Stimulated activated CD8-positive, alpha-beta memory T cell treated with anti-CD3 and anti-CD28 coated beads, Interleukin-7, amount 100 ng/mL, for 24 hours (primary cell): ENCODE measurements around the gene TMEM150C.

Source experiments
- DNase-seq: peaks from one replicate; pipeline ENCODE4 v3.0.0-alpha.2; 2020; ENCODE audit warnings: low read depth

Gene TMEM150C

DNA sequence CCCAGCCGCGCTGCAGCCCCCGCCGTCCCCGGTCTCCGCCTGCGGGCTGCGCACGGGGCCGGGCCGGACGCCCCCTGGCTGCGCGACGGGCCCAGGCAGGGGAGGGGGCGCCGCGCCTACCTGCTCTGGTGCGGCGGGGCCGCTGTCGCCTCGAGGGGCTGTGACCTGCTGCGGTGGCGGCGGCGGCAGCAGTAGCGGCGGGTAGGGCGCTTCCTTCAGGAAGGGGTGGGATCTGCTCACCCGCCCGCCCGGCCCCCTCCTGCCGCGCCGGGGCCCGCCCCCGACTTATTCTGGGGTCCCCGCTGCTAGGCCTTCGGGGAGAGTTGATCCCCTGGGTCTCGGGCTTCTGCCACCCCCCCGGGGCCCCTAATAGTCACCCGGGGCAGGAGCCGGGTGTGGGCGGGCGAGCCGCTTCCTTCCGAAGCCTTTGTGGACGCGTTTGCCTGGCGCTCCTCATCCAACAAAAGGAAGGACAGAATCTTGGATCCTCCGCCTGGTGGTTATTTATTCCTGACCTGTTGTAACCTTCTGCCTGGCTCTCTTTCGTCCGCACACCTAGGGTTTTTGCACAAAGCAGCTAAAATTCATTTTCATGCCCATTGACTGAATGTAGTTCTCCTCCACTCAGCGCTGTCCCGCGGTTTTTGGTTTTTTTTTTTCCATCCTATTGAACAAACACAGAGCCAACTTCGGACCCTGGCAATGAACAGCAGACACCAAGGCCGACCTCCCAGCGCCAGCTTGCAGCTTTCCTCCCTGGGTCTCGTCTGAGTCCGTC lies at the start of gene TMEM150C:
Gene TMEM150C (minus strand): TSS at position 203 of the 778 bp plus-strand sequence. CDS start 57,331 bp downstream, outside the sequence.
- no peak for DNase-seq

DNA sequence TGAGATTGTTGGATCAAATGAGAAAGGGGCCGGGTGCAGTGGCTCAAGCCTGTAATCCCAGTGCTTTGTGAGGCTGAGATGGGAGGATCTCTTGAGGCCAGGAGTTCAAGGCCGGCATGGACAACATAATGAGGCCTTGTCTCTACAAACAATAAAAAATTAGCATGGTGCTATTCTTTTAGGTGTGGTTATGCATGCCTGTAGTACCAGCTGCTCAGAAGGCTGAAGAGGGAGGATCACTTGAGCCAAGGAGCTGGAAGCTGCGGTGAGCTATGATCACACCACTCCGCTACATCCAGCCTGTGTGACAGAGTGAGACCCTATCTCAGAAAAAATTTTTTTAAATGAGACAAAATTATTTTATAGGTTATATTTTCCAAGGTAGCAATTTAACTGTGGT lies 49.7 kb upstream of the TMEM150C start:
- no peak for DNase-seq

DNA sequence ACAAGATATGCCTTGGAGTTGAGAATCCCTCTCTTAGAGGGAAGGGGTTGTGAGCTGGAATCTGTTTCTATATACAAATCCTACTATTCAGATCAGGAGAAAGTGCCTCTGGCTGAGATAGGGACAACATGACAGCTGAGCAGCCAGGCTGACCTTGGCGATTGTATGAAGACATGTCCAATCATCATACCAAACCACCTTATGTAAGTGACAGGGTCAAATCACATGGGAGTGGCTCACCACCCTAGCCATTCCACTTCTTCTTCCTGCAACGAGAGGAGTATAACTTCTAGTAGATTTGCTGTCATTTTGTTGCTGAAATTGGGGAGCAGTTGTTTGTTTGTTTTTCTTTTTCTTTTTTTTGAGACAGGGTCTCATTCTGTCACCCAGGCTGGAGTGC lies 48.3 kb upstream of the TMEM150C start:
- DNase-seq: no peak

DNA sequence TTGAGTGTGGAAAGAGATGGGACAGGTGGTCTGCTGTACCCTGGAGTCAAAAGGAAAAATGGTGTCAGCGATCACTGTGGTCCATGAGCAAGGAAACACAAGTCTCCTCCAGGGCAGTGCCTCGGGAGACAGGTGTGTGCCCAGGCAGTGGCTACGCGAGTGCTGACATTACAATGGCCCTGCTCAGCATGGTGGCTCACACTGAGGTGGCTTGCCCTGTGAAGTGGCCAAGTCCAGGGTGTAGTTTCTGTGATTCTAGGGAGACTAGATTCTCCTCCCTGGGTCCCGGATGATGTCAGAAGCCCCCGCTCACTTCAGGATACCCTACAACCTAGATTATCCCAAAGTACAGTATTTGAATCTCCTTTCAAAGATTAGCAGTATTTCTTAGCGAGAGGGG lies 44.8 kb upstream of the TMEM150C start:
- no peak for DNase-seq

DNA sequence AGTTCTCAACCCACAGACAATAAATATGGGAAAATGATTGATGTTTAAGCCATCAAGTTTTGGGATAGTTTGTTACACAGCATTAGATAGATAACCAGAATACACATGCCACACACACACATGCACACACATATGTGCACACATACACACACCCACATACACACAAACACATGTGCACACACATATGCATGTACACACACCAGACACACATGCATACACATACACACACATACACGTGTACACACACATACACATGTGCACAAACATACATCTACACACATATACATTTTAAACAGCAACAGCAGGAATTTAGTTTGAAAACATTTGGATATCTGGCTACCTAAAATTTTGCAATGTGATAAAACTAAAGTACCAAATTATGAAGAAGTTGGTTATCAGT lies 42.7 kb upstream of the TMEM150C start:
- DNase-seq: no peak

DNA sequence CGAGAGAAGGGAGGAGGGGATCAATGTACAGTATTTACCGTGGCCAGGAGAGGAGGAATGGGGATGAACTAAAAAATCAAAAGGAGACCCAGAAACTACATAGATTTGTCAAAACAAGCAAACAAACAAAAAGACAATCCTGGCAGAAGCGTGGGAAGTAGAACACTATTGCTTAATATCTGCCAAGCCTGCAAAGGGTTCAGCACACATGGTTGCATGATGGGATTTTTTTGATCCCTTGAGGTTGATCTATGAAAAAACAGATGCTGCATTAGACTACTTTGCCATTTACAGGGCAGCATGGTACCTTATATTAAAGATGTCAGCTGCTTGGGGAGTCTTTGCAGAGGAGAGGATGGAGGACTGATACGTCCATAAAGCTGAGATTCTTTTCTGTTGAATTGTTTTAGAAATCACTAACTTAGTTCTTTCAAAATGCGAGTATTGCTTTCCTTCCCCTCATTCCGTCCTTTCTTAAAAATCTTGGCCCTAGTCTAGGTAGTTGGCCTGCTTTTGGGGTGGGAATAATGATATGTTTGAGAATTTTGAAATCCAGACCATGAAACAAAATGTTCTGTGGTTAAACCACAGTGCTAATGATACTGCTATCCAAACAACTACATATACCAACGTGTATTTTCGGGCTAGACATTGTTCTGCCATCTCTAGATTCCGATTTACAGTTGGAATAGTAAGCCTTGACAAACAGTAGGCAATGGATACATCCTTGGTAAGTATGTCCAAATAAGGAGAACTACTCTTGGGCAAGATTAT lies 39.6 kb upstream of the TMEM150C start:
- no peak for DNase-seq

DNA sequence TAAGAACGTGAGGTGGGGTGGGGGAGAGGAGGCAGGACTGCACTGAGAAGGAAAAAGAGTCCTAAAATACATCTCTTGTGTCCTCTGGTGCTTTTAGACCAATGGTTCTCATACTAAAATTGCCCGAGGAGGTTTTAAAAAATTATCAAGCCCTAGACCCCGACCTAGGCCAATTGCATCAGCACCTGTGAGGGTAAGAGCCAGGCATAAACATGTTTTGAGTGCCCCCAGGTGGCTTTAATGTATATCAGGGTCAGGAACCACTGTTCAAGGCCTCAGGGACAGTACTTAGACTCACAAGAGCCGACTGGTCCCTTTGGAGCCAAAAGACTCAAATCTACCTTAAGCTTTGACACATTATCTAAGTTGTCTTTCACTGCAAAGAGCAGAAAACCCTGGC lies 37.5 kb upstream of the TMEM150C start:
- DNase-seq: no peak

DNA sequence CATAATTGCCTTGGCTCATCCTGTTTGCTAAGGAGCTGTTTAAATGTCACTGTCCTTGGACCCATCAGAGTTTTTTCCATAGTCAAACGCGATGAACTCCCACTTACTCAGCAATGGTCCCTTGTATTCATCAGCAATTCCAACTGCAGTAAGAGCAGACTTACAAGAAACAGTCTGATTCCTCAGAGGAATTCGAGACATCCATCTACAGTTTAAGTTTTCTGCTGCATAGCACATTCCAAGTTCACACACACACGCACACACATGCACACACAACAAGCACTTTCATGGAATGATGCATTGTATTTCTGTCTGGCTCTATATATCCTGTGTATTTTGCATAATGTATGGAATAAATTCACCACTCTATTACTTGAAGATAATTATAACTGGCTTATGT lies 32.7 kb upstream of the TMEM150C start:
- DNase-seq: no peak

DNA sequence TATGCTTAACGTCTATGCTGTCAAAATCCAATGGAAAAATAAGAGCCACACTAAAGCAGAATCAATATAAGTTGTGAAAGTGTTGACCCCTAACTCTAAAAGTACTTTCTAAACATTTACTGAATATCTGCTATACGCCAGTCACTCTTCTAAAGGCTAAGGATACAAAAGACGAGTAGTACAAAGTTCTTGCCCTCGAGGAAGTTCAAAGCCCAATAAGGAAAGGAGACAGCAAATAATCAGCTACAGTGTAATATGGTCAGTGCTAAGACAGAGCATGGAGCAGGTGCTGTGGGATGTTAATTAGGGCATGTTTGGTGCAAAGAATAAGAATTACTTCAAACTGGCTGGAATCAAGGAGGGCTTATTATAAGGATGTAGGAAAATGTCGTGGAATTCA lies 31.6 kb upstream of the TMEM150C start:
- no peak for DNase-seq

DNA sequence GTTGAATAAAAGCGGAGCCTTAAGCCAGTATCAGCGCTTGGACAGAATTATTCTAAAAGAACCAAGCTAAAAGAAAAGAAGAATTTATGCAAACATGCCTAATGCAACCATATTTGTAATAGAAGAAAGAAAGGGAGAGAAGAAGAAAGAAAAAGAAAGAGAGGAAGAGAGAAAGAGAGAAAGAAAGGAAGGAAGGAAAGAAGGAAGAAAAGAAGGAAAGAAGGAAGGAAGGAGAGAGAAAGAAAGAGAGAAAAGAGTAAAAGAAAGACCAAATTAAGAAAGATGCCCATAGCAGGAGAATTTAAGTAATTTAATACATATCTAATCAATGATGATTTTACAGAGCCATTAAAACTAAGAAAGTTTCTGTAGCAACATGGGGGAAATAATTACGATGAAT lies 30.9 kb upstream of the TMEM150C start:
- DNase-seq: no peak

DNA sequence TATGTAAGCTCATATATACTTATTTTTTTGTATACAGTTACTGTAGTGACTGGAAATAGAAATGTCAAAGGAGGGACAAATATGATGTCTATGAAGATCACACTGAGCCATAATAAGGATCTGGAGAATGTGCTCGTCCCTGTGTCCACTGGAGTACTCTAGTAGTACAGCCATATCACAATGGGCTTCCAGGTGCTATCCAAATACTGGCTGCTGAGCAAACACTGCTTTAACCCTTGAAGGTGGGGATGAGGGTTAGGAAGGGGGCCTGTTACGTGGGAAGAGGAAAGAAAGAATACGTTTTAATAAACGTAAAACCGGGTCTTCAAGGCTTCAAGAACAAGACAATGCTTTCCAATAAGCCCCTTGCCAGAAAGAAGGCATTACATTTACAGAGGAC lies 29.8 kb upstream of the TMEM150C start:
- no peak for DNase-seq

DNA sequence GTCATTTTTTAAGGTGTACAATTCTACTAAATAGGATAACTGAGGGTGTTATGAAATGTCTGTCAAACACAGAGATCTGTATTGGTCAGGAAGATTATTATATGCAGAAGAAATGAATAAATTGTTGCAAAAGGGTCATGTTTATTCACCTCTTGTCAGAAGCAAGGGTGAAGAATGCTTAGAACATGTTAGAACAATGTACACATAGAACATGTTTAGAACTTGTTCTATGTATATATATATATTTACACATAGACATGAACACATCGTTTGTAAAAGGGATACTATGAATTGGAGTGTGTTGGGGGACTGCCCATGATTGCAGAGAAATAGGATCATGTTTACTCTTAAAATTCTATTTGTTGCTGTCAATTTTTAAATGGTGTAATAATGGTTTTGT lies 28.0 kb upstream of the TMEM150C start:
- no peak for DNase-seq

DNA sequence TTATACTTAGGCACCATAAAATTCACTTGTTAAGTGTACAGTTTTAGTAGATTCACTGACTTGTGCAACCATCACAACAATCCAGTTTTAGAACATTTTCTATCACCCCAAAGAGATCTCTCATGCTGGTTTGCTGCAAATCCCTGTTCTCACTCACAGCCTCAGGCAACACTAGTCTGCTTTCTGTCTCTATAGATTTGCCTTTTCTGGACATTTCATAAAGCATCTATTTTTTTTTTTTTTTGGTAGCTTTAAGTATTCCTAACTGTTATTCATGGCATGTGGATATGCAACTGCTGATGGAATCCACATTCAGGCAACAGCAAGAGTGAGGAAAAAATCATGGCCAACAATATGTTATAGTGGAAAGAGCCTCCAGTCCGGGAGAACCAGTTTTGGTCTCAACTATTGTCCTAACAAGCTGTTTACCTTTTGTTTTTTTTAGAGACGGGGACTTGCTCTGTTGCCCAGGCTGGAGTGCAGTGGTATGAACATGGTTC lies 27.0 kb upstream of the TMEM150C start:
- no peak for DNase-seq

DNA sequence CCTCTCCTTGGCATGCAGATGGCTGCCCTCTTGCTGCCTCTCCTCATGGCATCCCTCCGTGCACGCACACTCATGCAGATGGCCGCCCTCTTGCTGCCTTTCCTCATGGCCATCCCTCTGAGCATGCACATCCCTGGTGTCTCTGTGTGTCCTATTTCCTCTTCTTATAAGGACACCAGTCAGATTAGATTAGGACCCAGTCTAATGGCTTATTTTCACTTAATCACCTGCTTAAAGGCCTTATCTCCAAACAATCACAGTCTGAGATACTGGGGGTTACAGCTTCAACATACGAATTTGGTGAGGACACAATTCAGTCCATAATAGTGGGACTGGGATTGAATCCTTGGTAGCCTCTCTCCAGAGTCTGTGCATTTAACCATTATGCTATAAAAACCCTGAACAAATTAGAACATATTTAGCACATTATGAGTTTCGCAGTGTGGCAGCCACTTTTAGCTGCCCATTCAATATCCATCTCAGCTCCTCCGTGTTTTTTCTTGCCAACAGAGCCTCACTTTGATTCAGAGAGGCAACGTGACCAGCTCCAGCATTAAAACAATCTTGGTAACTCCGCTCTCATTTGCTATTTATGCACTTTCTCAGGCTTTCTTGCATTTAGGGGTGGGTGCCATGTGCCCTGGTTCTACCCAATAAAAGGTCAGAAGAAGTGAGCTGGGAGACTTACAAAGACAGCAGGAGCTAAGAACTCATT lies 26.2 kb upstream of the TMEM150C start:
- DNase-seq: no peak

DNA sequence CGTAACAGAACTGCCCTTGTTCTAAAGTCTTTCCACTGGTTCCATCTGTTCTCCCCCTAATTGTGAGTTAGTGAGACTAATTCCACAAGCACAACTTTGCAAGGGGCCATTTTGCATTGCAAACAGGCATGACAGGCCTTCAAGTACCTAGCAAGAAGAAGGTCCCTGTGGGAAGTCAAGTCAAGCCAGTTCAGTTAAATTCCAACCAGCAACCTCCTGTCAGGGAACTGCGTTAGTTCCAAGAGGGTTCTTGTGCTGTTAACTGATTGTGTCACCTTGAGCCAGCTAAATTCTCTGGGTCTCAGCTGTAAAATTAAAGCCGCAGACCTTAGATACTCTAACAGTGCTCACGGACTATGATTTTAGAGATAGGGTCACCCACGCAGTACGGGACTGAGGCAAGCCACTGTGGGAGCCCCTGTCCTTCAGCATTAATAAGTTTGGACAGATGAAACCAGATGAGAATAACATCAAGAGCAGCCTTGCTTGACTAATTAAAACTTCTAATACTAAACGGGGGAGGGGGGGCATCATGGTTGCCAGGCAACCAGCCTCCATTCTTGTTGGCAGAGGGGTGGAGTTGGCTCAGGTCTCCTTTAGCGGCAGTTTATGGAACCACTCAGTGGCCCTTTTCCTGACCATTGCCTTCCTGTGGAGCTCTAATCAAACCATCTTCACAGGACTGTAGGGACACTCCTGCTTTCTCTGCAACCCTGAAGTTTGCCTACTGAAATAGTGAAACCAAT lies 24.1 kb upstream of the TMEM150C start:
- no peak for DNase-seq

DNA sequence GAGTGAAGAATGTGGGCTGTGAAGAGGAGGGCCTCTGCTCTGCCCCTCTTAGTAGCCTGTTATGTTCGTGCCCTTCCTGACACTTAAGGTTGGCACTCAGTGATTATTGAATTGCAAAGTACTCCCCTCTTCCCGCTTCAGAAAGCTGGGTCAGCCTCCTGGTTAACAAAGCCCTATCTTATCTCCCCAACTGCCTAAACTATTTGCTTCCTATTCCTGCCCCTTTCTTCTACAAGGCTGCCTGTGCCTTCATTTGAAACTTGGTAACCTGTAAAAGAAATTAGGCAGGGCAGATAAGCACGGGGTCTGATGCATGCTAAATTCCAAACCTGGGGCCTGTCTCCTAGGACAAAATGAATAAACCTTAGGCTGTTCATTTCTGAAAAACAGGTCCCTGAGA lies 23.1 kb upstream of the TMEM150C start:
- DNase-seq: no peak

DNA sequence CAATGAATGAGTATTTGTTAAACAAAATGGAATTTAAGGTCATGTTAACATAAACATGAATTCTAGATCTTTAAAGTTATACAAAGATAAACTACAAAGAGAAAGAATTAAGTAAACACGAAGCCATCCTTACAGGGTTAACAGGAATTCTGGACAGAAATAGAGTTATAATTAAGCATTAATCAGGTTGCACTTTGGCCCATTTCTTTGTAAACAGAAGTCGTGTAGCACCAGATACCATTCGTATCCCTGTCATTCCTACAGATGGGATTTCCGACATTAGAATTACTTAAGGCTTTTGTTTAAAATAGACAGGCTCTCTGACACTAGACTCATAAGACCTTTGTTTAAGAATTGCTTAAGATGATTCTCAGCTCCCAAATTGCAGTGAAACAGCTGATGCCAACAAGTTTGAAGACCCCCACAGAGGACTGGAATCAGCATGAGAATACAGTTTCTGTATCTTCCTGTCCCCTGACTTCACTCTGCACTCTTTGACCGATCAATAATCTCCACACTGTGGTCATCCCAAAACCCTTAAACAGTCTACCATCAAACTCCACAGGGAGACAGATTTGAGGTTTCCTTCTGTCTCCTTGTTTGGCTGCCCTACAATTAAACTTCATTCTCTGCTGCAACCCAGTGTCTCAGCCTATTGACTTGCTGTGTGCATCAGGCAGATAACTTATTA lies 22.3 kb upstream of the TMEM150C start:
- DNase-seq: no peak

DNA sequence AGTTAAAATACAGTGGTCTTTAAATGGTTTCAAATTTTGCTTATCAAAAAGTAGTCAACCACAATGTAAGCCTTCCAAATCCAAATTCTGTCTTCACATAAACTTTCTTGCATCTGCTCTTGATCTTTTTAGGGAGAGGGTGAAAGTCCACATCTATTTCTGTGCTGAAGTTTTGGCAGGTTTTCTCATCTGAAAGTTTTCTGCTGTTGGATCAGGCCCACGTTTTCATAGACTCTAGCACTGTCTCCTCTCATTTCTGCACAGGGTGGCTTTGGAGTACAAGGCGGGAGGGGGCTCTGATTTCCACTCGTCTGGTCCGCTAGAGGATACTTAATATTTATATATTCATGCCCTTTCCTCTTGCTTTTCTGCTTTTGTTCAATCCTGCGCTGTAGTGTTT lies 18.1 kb upstream of the TMEM150C start:
- DNase-seq: no peak

DNA sequence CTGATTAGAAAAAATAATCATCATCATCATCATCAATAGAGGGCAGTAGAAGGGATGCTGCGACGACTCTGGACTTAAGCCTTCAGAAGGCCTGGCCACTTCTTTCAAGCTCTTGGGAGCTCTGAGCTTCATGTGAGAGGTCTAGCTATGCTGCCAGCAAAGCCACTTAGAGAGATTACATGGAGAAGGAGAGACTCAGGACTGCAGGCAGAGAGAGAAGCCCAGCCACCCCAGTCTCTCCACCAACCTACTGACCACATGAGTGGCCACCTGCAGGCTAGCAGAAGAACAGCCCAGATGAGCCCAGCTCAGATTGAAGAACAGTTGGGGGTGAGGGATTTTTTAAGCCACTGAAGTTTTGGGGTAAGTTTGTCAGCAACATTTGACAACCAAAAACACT lies 17.1 kb upstream of the TMEM150C start:
- no peak for DNase-seq

DNA sequence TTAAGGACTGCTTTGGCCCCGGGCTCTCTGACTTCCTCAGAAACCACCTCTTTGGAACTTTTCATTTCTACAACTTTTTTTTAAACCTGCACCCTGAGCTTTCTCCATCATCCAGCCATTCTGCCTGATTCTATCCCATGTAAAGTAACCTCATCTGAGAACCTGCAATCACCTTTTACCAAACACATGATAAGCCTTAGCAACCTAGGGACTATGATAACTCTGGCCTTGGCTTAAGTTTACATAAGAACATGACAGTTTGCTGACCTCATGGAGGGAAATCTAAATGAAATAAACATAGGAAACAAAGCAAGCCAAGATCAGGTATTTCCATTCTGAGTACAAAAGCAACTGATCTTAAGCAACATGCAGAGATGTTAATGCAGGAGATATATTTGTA lies 15.7 kb upstream of the TMEM150C start:
- DNase-seq: no peak

DNA sequence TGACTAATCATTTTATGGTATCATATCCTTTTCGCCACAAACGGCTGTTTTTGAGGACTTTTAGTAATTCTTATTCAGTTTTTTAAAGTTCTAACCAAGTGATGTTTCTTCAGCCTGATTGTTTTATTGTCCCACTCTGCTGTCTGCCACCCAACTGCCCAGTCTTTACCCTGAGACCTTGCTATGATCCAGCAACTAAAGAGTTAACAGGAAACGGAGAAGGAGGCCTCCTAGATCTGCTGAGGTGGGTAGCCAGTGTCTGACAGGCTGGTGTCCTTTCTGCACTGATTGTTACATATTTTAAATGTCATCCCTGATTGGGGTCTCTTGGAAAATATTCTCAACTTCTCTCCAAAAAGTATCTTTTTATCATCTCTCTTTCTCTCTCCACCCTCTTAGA lies 7.9 kb upstream of the TMEM150C start:
- DNase-seq: no peak
